ENCODE measurements around the gene TMEM135. TPM values are rescaled to one million over a fixed set of nuclear protein-coding genes. Genes with fewer than 3 reads are reported as not detected.
"Not testable (repeated sequence)": the region's sequence is repeated elsewhere in the genome, so short reads cannot be mapped to it uniquely, and the experiment has no call there.

Gene TMEM135
- total RNA-seq, 1 donor from 2014 or later = 17.2 TPM

DNA sequence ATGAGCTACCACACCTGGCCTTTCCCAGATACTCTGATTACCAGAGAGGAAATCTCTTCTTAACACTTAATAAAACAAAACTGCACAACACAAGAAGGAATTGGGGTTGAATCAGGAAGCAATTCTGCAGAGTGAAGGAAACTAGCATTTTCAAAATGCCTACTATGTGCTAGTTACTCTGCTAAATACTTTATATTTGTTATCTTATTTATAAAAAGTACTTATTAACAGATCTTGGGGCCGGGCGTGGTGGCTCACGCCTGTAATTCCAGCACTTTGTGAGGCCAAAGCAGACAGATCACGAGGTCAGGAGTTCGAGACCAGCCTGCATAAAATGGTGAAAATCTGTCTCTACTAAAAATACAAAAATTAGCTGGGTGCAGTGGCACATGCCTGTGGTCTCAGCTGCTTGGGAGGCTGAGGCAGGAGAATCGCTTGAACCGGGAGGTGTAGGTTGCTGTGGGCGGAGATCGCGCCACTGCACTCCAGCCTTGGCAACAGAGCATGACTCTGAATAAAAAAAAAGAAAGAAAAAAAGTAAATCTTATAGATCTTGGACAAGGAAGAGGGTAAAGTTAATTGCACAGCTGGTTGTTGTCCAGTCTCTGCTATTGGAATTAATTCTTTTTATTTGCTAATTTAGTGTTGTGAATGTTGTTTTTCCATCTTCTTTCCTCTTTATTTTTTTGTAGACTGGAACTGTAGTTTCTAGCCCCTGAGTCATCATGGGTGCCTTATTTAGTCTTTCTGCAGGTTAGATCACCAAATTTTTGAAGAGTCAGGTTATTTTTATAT is 22.1 kb downstream of the TMEM135 start:
- DNase-seq (no peak), ATAC-seq (ENCODE audit: poor library complexity) (no peak)
- intact Hi-C loops (cut with DNase I) = no loop called here

DNA sequence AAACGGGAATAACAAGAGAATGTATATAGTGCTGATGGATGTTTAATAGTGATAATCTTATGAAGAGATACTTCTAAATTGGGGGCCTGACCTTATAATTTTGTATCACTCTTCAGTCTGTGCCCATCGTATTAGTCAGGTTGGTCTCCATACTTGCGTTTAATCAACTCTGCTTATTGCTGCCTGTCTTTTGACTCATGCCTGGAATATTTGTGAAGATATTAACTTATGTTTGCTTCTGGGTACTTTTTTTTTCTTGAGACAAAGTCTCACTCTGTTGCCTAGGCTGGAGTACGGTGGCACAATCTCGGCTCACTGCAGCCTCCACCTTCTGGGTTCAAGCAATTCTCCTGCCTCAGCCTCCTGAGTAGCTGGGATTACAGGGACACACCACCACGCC is 24.0 kb downstream of the TMEM135 start:
- DNase-seq = no peak
- intact Hi-C loops (cut with DNase I) = no loop called here
- ATAC-seq (ENCODE audit: poor library complexity) = no peak

DNA sequence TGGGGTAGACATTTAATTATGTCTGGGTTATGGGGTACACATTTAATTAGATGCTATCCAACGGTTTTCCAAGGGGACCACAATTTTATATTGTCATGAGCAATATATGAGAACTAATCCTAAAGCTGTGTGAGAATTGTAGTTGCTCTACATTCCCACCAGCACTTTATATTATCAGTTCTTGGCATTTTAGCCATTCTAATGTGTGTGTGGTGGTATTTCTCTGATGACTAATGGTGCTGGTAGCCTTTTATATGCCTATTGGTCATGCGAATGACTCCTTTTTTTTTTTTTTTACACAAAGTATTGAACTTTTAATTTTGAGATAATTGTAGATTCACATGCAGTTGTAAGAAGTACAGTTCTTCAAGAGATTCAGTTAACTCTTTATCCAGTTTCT is 26.2 kb downstream of the TMEM135 start:
- ATAC-seq (ENCODE audit: poor library complexity) (no peak), DNase-seq (no peak)
- intact Hi-C loops (cut with DNase I) = no loop called here

DNA sequence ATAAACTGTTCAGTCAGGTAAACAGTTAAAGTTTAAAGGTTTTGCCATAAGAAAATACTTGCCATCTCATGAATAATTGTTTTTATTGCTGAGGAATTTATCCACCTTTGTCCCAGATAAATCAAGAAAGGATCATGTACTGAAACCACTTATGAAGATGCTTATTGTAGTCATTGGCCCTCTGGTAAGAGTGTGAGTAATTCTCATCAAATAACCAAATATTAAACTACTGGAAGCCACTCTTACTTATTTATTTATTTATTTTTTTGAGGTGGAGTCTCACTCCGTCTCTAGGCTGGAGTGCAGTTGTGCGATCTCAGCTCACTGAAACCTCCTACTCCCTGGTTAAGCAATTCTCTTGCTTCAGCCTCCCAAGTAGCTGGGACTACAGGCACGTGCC is 35.1 kb downstream of the TMEM135 start:
- ATAC-seq (ENCODE audit: poor library complexity) = no peak
- no peak for DNase-seq
- intact Hi-C loops (cut with DNase I) = no loop called here

DNA sequence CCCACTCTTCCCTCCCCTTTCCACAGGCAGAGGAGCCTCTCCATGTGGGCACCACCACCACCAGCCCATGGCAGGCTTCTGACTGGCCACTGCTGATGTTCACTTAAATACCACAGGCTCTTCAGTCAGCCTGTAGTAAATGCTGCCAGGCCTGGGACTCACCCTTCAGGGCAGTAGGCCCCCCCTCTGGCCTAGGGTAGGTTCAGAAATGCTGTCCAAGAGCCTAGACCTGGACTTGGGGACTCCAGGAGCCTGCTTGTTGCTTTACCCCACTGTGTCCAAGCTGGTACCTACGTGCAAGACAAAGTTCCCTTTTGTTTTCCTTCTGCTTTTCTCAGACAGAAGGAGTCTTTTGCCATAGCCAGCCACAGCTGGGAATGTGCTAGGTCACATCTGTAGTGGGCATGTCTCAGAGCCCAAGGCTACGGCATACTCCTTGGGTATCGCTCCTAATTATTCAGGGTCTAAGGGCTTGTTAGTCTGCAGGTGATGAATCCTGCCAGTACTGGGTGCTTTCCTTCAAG is 38.6 kb downstream of the TMEM135 start:
- DNase-seq (no peak), ATAC-seq (ENCODE audit: poor library complexity) (no peak)
- intact Hi-C loops (cut with DNase I) = no loop called here

DNA sequence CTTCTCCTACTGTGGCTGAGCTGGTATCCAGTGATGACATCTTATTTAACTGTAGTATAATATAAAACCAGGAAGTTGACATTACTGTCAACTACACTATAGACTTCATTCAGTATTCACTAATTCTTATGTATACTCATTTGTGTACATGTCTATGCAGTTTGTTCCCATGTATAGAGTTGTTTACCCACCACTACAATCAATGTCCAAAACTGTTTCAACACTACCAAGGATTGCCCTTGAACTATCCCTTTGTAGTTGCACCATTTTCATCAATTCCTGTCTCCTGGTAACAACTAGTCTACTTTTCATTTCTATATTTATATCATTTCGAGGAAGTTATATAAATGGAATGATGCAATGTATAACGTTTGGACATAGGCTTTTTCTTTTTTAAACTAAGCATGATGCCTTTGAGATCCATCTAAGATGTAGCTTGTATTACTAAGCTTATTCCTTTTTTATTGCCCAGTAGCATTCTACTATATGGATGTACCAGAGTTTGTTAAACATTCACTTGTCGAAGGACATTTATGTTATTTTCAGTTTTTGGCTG is 39.2 kb downstream of the TMEM135 start:
- ATAC-seq (ENCODE audit: poor library complexity) (no peak), DNase-seq (no peak)
- intact Hi-C loops (cut with DNase I) = no loop called here

DNA sequence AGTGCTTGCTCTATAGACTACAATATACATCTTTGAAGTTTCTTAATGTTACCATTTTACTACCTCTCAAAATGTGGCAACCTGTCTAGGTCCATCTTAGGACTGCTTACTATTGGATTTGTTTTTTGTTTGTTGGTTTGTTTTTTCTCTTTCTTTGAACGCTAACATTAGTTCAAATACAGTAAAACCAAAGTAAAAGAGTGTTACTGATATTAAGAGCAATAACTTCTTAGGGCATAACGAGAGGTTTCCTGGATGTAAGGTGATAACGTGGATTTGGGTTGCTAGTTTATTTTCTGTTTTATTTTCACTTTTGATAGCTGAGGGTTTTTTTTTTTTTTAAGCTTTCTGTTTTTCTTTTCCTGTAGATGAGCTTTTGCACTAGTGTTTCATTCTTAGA is 43.6 kb downstream of the TMEM135 start:
- intact Hi-C loops (cut with DNase I) = no loop called here
- ATAC-seq (ENCODE audit: poor library complexity) (no peak), DNase-seq (no peak)

DNA sequence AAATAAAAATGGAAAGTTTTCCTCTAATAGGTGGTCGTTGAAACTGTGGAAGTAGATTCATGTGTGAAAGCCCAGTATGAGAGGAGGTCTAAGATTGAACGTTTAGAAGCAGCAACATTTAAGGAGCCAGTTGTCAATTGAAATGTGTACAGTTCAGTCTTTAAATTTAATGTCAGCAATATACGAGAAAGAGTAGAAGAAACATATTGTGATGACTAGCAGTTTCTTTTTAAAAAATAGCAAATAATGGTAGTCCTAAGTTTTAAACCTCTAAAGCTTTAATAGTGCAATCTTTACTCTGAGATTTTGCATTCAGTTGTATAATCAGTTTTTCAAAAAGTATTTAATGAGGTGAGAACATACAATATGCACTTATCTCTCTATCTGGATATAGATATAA is 44.9 kb downstream of the TMEM135 start:
- DNase-seq = no peak
- intact Hi-C loops (cut with DNase I) = no loop called here
- ATAC-seq (ENCODE audit: poor library complexity) = no peak

DNA sequence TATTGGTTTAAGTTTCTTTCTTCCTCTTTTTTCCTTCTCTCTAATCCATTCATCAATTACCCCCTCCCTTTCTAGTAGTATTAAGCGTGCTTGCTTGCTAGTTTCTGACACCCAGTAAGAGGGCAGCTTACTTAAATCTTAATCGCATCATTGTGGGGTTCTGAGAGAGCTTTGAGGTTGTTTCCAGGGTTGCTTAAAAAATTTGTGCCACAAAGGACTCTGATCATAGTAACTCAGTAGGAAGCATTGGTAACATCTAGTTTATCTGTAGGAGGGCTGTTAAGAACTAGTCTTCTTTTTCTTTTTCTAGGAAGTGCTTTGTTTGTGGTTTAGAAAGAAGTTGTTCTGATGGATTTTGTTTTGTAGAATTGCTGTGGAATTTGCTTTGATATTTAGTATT is 45.3 kb downstream of the TMEM135 start:
- DNase-seq (no peak), ATAC-seq (ENCODE audit: poor library complexity) (no peak)
- intact Hi-C loops (cut with DNase I) = no loop called here

DNA sequence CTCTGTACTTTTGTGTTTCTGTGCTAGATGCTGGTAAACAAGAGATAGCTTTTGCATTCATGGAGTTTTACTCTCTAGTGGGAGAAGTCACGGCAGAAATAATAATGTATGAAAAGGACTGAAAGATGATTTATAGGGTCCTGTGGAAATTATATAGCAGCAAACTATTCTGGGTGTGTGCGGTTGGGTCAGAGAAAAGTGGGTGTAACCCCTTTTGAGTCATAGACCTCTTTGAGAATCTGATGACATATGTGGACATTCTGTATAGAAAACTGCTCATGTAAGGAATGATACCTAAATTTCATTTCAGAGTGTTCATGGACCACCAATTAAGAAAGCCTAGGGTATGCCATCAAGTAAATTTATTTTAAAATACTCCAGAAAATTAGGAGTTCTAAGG is 54.4 kb downstream of the TMEM135 start:
- no peak for ATAC-seq (ENCODE audit: poor library complexity)
- intact Hi-C loops (cut with DNase I) = no loop called here

DNA sequence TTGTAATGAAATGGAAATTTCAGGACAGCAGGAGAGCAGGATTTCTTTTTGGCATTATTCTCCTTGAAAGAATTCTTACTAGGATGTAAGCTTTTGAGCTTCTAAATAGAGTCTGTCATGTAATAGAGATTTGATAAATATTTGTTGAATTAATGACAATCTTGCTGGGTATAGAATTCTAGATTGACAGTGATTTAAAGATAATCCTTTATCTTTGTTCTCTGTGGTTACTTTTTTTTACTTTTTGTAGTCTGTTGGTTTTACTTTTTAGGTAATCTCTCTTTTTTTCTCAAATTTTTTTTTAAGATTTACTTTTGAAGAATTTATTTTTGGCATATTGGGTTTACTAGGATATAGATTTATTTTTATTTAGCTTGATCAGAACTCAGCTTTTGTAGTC is 54.8 kb downstream of the TMEM135 start:
- ATAC-seq (ENCODE audit: poor library complexity) (no peak), DNase-seq (no peak)
- intact Hi-C loops (cut with DNase I) = no loop called here

More for the DNA sequence above, 54.4 kb downstream of the TMEM135 start:
- DNase-seq = no peak

DNA sequence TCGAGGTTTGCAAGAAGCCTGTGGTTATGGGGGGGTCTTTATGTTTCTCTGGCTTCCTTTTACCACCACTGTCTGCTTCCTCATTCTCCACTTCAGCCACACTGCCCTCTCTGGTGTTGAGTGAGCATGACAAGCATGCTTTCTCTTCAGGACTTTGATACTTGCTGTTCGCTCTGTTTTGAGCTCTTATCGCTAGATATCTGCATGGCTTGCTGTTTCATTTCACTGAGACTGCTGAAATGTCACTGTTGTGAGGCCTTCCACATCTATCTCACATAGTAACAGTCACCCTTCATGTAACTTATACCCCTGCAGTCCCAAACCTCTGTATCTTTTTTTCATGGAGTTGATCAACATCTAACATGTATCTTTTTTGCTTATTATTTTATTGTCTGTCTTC is 59.8 kb downstream of the TMEM135 start:
- intact Hi-C loops (cut with DNase I) = no loop called here

DNA sequence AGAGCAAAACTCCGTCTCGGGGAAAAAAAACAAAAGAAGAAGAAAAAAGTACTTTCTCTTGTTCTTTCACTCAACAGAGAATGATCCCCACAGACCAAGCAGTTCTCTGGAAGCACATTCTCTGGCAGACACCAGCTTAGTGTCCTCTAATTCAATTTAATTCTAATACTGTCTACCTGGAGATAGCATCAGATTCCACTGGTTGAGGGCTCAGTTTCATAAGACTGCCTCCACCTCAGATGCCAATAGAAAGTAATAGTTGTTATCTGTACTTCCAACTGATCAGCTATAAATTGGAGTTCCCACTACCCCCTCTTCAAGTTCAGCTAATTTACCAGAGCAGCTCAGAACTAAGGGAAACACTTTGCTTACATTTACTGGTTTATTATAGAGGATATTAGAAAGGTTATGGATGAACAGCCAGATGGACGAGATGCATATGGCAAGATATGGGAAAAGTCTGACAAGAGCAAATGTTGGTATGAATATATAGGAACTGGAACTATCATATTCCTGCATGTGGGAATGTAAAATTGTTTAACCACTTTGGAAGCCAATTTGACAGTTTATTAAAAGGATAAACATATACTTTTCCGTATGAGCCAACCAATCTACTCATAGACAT is 64.3 kb downstream of the TMEM135 start:
- ATAC-seq (ENCODE audit: poor library complexity) = no peak
- intact Hi-C loops (cut with DNase I) = no loop called here
- DNase-seq = no peak

More for the DNA sequence above, 59.8 kb downstream of the TMEM135 start:
- DNase-seq (no peak), ATAC-seq (ENCODE audit: poor library complexity) (peak; percentile 92)

DNA sequence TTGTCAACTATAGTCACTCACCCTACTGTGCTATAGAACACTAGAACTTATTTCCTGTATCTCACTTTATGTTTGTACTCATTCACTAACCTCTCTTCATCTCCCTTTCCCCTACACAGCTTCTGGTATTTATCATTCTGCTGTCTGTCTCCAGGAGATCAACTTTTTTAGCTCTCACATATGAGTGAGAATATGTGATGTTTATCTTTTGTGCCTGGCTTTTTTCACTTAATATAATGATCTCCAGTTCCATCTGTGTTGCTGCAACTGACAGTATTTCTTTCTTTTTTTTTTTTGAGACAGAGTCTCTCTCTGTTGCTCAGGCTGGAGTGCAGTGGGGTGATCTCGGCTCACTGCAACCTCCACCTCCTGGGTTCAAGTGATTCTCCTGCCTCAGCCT is 68.1 kb downstream of the TMEM135 start:
- intact Hi-C loops (cut with DNase I); ATAC-seq (ENCODE audit: poor library complexity); DNase-seq: not testable (repeated sequence)

DNA sequence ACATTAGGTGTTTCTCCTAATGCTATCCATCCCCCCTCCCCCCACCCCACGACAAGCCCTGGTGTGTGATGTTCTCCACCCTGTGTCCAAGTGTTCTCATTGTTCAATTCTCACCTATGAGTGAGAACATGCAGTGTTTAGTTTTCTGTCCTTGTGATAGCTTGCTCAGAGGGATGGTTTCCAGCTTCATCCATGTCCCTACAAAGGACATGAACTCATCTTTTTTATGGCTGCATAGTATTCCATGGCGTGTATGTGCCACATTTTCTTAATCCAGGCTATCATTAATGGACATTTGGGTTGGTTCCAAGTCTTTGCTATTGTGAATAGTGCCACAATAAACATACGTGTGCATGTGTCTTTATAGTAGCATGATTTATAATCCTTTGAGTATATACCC is 69.6 kb downstream of the TMEM135 start:
- intact Hi-C loops (cut with DNase I); DNase-seq; ATAC-seq (ENCODE audit: poor library complexity): not testable (repeated sequence)

DNA sequence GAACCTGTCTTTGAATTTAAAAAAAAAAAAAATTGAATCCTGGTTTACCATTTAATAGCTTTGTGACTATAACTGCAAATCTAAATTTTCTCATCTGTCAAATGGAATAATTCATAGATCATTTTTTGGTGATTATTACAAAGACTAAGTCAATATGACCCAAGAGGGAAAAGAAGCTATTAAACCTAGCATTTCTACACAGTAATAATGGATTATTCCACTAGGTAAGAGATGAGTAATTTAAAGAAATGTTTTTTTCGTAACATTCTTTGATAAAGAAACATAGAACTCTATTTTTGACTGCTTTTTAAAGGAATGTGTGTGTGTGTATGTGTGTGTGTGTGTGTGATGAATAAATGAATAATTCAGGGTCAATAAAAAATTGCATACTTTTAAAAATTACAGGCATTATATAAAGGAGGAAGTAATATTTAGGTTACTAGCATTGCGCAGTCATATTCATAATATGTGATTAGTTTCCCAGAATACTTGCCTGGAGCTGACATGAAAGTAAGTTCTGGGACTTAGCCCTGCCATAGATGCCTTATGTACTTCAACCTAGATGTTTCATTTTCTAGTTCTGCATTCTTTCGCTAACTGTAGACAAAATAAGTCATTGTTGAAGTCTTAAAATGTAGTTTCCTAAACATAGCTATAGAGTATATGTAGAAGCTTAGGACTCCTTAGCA is 72.9 kb downstream of the TMEM135 start:
- ATAC-seq (ENCODE audit: poor library complexity) = no peak
- intact Hi-C loops (cut with DNase I) = no loop called here
- DNase-seq = no peak

DNA sequence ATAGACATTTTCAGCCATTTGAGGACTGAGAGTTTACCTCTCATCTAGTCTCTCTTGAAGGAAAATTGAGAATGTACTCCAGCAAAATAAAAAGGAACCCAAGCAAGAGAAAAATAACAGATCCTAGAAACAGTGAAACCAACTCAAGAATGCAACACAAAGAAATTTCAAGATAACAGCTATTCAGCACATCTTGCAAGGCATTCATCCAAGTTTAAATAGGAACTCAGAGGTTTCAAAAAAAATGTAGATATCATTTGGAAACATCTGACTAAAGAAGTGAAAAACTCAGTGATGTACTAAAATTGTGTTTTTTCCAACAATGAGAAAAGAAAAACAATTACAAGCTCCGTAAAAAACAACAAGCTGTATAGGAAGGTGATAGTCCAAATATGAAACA is 76.4 kb downstream of the TMEM135 start:
- no peak for ATAC-seq (ENCODE audit: poor library complexity)
- no peak for DNase-seq
- intact Hi-C loops (cut with DNase I) = no loop called here

DNA sequence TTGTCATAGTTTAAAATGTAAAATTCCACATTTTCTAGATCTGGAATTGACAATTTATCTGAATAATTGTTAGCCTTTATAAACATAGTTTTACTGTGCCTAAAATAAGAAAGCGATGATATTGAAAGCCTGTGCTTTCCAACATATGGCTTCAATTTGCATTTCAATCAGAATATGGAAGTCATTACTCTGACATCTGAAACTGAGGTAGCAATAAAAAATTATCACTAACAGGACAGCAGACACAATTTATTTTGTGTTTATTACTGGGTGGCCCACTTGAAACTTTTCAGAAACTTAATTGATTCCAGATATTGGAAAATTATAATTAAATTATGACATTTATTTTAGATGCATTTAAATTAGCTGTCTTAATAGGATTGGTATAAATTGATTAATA is 78.5 kb downstream of the TMEM135 start:
- ATAC-seq (ENCODE audit: poor library complexity) = no peak
- DNase-seq = no peak
- intact Hi-C loops (cut with DNase I) = no loop called here

DNA sequence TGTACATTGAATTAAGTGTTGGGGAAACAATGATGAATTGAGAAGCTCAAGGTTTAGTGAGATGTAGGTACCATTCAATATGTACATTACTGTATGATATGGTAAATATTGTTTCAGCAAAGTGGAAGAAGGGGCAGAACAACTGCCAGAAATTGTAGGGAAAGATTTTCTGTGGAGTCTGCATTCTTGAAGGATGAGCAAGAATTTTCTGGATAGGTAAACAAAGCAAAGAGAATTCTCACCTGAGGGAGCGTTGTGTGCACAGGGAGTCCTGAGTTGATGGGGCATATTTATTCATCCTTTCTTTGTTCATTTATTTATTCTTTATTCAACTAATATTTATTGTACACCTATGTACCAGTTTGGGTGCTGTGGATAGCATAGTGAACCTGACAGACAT is 83.2 kb downstream of the TMEM135 start:
- ATAC-seq (ENCODE audit: poor library complexity) (no peak), DNase-seq (no peak)
- intact Hi-C loops (cut with DNase I) = no loop called here
